Measurements from ENCODE around the gene SLC48A1. TPM values are rescaled to one million over a fixed set of nuclear protein-coding genes. Genes with fewer than 3 reads are reported as not detected.
A peak's percentile ranks its signal among the peaks of the same experiment; 100 is the strongest.

The SLC48A1 gene
- total RNA-seq, 1 donor from 2014 or later = 10.3 TPM

GRCh38 chr12:47801170-47801903 is 28.3 kb downstream of the SLC48A1 start:
- Histone ChIP-seq H3K27me3 (ENCODE audit: control insufficient read depth, insufficient read depth, low read length) (no peaks in the 10 kb centered on the region), H3K36me3 (ENCODE audit: control insufficient read depth, insufficient read depth, low read length) (peaks cover 13% of the 10 kb centered on the region), H3K4me3 (ENCODE audit: low read depth, low read length) (no peak overlapping the region)
- no peak for DNase-seq (ENCODE audit: low read depth)
- TF ChIP-seq CTCF (IDR thresholded peaks at IDR 0.05; ENCODE audit: insufficient read depth, low read length, severe bottlenecking) = peak; percentile 21
- peak; percentile 47 for FAIRE-seq

- DNase-seq (ENCODE audit: low read depth) (no peak), FAIRE-seq (no peak)
- H3K27me3 ChIP-seq (ENCODE audit: control insufficient read depth, insufficient read depth, low read length) = no peaks in the 10 kb centered on the region
- no peak overlapping the region for H3K4me3 ChIP-seq (ENCODE audit: low read depth, low read length)
- H3K36me3 ChIP-seq (ENCODE audit: control insufficient read depth, insufficient read depth, low read length) = peaks cover 9% of the 10 kb centered on the region
- no peak for TF ChIP-seq CTCF (IDR thresholded peaks at IDR 0.05; ENCODE audit: insufficient read depth, low read length, severe bottlenecking)
These were observed 28.8 kb downstream of the SLC48A1 start for GRCh38 chr12:47801904-47802246.

GRCh38 chr12:47802312-47802711 is 29.3 kb downstream of the SLC48A1 start:
- H3K36me3 ChIP-seq (ENCODE audit: control insufficient read depth, insufficient read depth, low read length) = peaks cover 6% of the 10 kb centered on the region
- H3K27me3 ChIP-seq (ENCODE audit: control insufficient read depth, insufficient read depth, low read length) = no peaks in the 10 kb centered on the region
- FAIRE-seq = no peak
- DNase-seq (ENCODE audit: low read depth) = no peak
- TF ChIP-seq CTCF (IDR thresholded peaks at IDR 0.05; ENCODE audit: insufficient read depth, low read length, severe bottlenecking) = peak; percentile 27
- no peak overlapping the region for H3K4me3 ChIP-seq (ENCODE audit: low read depth, low read length)

GRCh38 chr12:47803191-47803875 is 30.3 kb downstream of the SLC48A1 start:
- no peak for DNase-seq (ENCODE audit: low read depth)
- no peak overlapping the region for H3K4me3 ChIP-seq (ENCODE audit: low read depth, low read length)
- FAIRE-seq = no peak
- no peak for TF ChIP-seq CTCF (IDR thresholded peaks at IDR 0.05; ENCODE audit: insufficient read depth, low read length, severe bottlenecking)
- H3K36me3 ChIP-seq (ENCODE audit: control insufficient read depth, insufficient read depth, low read length) = peaks cover 5% of the 10 kb centered on the region
- H3K27me3 ChIP-seq (ENCODE audit: control insufficient read depth, insufficient read depth, low read length) = no peaks in the 10 kb centered on the region

- no peak for FAIRE-seq
- H3K36me3 ChIP-seq (ENCODE audit: control insufficient read depth, insufficient read depth, low read length) = peaks cover 2% of the 10 kb centered on the region
- no peak for TF ChIP-seq CTCF (IDR thresholded peaks at IDR 0.05; ENCODE audit: insufficient read depth, low read length, severe bottlenecking)
- H3K4me3 ChIP-seq (ENCODE audit: low read depth, low read length) = no peak overlapping the region
- no peak for DNase-seq (ENCODE audit: low read depth)
- no peaks in the 10 kb centered on the region for H3K27me3 ChIP-seq (ENCODE audit: control insufficient read depth, insufficient read depth, low read length)
These were observed 31.1 kb downstream of the SLC48A1 start for GRCh38 chr12:47804171-47804570.

All from bronchial epithelial cell (primary cell).